T-helper 2 cell treated with Interferon-gamma antibody and Interleukin-4, amounts not matched to agents 100 ng/mL and 5 ng/mL, for 36 hours (primary cell): ENCODE measurements around the gene FKBP2. TPM values are rescaled to one million over a fixed set of nuclear protein-coding genes. Genes with fewer than 3 reads are reported as not detected.

Experiments
- total RNA-seq: library from RNA; stranded (reverse); gene quantifications from 2 replicates; pipeline ENCODE4 v1.2.3, GENCODE V29; 2022

The FKBP2 gene
- total RNA-seq, 1 donor from 2014 or later: 40.3 TPM

Other genes with a start within 250 kb of the FKBP2 start
- not detected in 2 replicates for gene FLRT1, start 205.2 kb upstream of the FKBP2 start, total RNA-seq
- 11.1 and 11.4 TPM in 2 replicates for gene MACROD1, start 75.0 kb upstream of the FKBP2 start, total RNA-seq
- gene STIP1, start 54.9 kb upstream of the FKBP2 start, total RNA-seq: 267 and 285 TPM in 2 replicates
- 210 and 211 TPM in 2 replicates for gene FERMT3, start 34.4 kb upstream of the FKBP2 start, total RNA-seq
- 23.0 and 29.5 TPM in 2 replicates for gene TRPT1, start 14.9 kb upstream of the FKBP2 start, total RNA-seq
- 77.2 and 79.8 TPM in 2 replicates for gene NUDT22, start 14.8 kb upstream of the FKBP2 start, total RNA-seq
- 27.5 and 29.9 TPM in 2 replicates for gene DNAJC4, start 10.5 kb upstream of the FKBP2 start, total RNA-seq
- gene VEGFB, start 6.5 kb upstream of the FKBP2 start, total RNA-seq: 59.8 and 60.4 TPM in 2 replicates
- 141 and 144 TPM in 2 replicates for gene PPP1R14B, start 5.8 kb downstream of the FKBP2 start, total RNA-seq
- gene PLCB3, start 10.4 kb downstream of the FKBP2 start, total RNA-seq: 12.7 TPM in 2 replicates
- gene BAD, start 43.6 kb downstream of the FKBP2 start, total RNA-seq: 31.8 and 36.1 TPM in 2 replicates
- gene GPR137, start 44.8 kb downstream of the FKBP2 start, total RNA-seq: 34.8 and 36.5 TPM in 2 replicates
- not detected in 2 replicates for gene KCNK4, start 50.2 kb downstream of the FKBP2 start, total RNA-seq
- gene CATSPERZ, start 59.3 kb downstream of the FKBP2 start, total RNA-seq: not detected in 2 replicates
- gene ESRRA, start 64.4 kb downstream of the FKBP2 start, total RNA-seq: 40.9 and 47.6 TPM in 2 replicates
- 212 and 218 TPM in 2 replicates for gene TRMT112, start 76.5 kb downstream of the FKBP2 start, total RNA-seq
- 114 and 119 TPM in 2 replicates for gene PRDX5, start 77.0 kb downstream of the FKBP2 start, total RNA-seq
- gene CCDC88B, start 99.1 kb downstream of the FKBP2 start, total RNA-seq: 132 and 135 TPM in 2 replicates
- gene RPS6KA4, start 118.1 kb downstream of the FKBP2 start, total RNA-seq: 39.3 and 42.0 TPM in 2 replicates